Body of pancreas (tissue), 4 donors: Measurements from ENCODE around the gene CUEDC1. TPM values are rescaled to one million over a fixed set of nuclear protein-coding genes. Genes with fewer than 3 reads are reported as not detected.

Experiments
- ATAC-seq: fragments of 150-250 bp; one replicate; pipeline ENCODE4 v1.9.1; 2016
- DNase-seq, 4 donors: peaks; one replicate each; pipeline ENCODE4 v3.0.0-alpha.2; 2019
- H3K27ac ChIP-seq, 4 donors: fragments of 200-600 bp; sonication (generic); 1 replicate in 3 of 4; 2 replicates in 1 of 4; pipeline versions ENCODE4 v1.5.1 to v1.6.1; 2016 to 2019; ENCODE audit warnings: mild to moderate bottlenecking in 1 of 4, mixed read lengths in 1 of 4, moderate library complexity in 1 of 4
- H3K27me3 ChIP-seq, 2 donors: fragments of 200-600 bp; sonication (generic); one replicate each; pipeline ENCODE4 v1.6.0; 2016; ENCODE audit warnings: mild to moderate bottlenecking in 1 of 2
- H3K36me3 ChIP-seq, 2 donors: fragments of 200-600 bp; sonication (generic); replicated peaks in 1 of 2; 2 replicates each; pipeline ENCODE4 v1.5.1; 2016; ENCODE audit warnings: low read depth in 2 of 2; ENCODE audit not compliant: insufficient read depth in 1 of 2
- H3K4me1 ChIP-seq: fragments of 200-600 bp; sonication (generic); one replicate; pipeline ENCODE4 v1.6.0; 2016
- H3K4me3 ChIP-seq, 2 donors: fragments of 200-600 bp; sonication (generic); 1 replicate in 1 of 2; 2 replicates in 1 of 2; pipeline ENCODE4 v1.5.1; 2016 to 2019
- H3K9me3 ChIP-seq, 3 donors: fragments of 200-600 bp; sonication (generic); 1 replicate in 2 of 3; 2 replicates in 1 of 3; pipeline ENCODE4 v1.5.1; 2016
- CTCF ChIP-seq, 7 experiments: fragments of 450-650 bp in 4 of 7; fragments of 200-600 bp in 3 of 7; sonication (generic) in 3 of 7; IDR thresholded peaks; one replicate each; pipeline ENCODE4 v1.5.1; 2016 to 2019; ENCODE audit warnings: antibody characterized with exemption in 7 of 7
- POLR2A ChIP-seq, 3 donors: fragments of 450-650 bp; IDR thresholded peaks; one replicate each; pipeline ENCODE4 v1.6.1; 2016; ENCODE audit warnings: antibody characterized with exemption in 3 of 3, mild to moderate bottlenecking in 2 of 3
- WGBS, 2 donors: methylation state at CpG; one replicate each; pipeline ENCODE4 v1.1.5; 2017; 5-methylcytosine and 5-hydroxymethylcytosine counted together
- intact Hi-C: fragments of 100-400 bp; cut with DNase I; formaldehyde crosslinking; loops from one replicate; pipeline ENCODE4 v1.15.1; 2023
- total RNA-seq, 2 donors: library from RNA; depleted of rRNA; stranded (reverse); fragments of >200 nt; gene quantifications; one replicate each; pipeline ENCODE4 v1.1.0, GENCODE V29; 2016

The CUEDC1 gene
- total RNA-seq, 2 donors from 2014 or later, result 35.8 to 48.1 TPM

- H3K36me3 ChIP-seq, result no peaks in the 10 kb centered on the region
- H3K27me3 ChIP-seq, result no peaks in the 10 kb centered on the region
- no peaks in the 10 kb centered on the region for H3K9me3 ChIP-seq
- no peak overlapping the region for H3K4me3 ChIP-seq
- DNase-seq (no peak), ATAC-seq (no peak)
- H3K4me1 ChIP-seq, result peaks cover 37% of the 10 kb centered on the region
- TF ChIP-seq CTCF (IDR thresholded peaks at IDR 0.05) (no peak), POLR2A (IDR thresholded peaks at IDR 0.05) (no peak)
- WGBS, 2 donors, result 45 to 58% methylated on average over 2 of the region's 2 CpGs
- intact Hi-C loops, result loop anchor here (5.0 kb wide), 1 partner anchor 133 kb away; no protein-coding TSS in a partner anchor
- H3K27ac ChIP-seq, result peak overlapping the region in 2 of 4 donors; percentile 94 to 97
Measured at GRCh38 chr17:57990037-57990436, 34.8 kb upstream of the CUEDC1 start.

GRCh38 chr17:57988301-57989250, 33.4 kb upstream of the CUEDC1 start:
- Histone ChIP-seq H3K9me3 (no peaks in the 10 kb centered on the region), H3K4me1 (peaks cover 48% of the 10 kb centered on the region), H3K36me3 (no peaks in the 10 kb centered on the region), H3K27me3 (no peaks in the 10 kb centered on the region), H3K27ac (peak overlapping the region; percentile 94 to 99 (median 96)), H3K4me3 (peak overlapping the region; percentile 49 to 60)
- 0 to 1% methylated on average over 25 to 28 of the region's 54 CpGs for WGBS, 2 donors
- intact Hi-C loops, result no loop called here
- DNase-seq (peak; percentile 74 to 76 (median 75)), ATAC-seq (peak; percentile 84)
- peak; percentile 40 to 84 (median 75) for TF ChIP-seq POLR2A (IDR thresholded peaks at IDR 0.05)
- TF ChIP-seq CTCF (IDR thresholded peaks at IDR 0.05), result no peak

- H3K36me3 ChIP-seq, result no peaks in the 10 kb centered on the region
- H3K27ac ChIP-seq, result peak within 1 kb of the TSS; percentile 94 to 99 (median 96)
- H3K4me1 ChIP-seq, result peaks cover 53% of the 10 kb centered on the region
- H3K27me3 ChIP-seq, result no peaks in the 10 kb centered on the region
- H3K9me3 ChIP-seq, result no peaks in the 10 kb centered on the region
- TF ChIP-seq POLR2A (IDR thresholded peaks at IDR 0.05) (peak in 2 of 3 donors; percentile 48 to 57), CTCF (IDR thresholded peaks at IDR 0.05) (no peak)
- DNase-seq (peak; percentile 75 to 79 (median 78)), ATAC-seq (peak; percentile 83)
- intact Hi-C loops, result no loop called here
- 0% methylated on average over 5 to 45 of the region's 74 CpGs for WGBS, 2 donors
- peak within 1 kb of the TSS; percentile 49 to 67 for H3K4me3 ChIP-seq
Measured at GRCh38 chr17:57987581-57988300, 32.5 kb upstream of the CUEDC1 start, which contains the start of gene VEZF1. VEZF1 (minus strand) TSS chr17:57988254; CDS start chr17:57988111, 143 bp downstream.

GRCh38 chr17:57986841-57987580, 31.8 kb upstream of the CUEDC1 start:
- intact Hi-C loops, result no loop called here
- ATAC-seq, result peak; percentile 40
- WGBS, 2 donors, result 0 to 1% methylated on average over 38 of the region's 38 CpGs
- TF ChIP-seq POLR2A (IDR thresholded peaks at IDR 0.05), result peak in 2 of 3 donors; percentile 15 to 29
- TF ChIP-seq CTCF (IDR thresholded peaks at IDR 0.05), result no peak
- Histone ChIP-seq H3K27ac (peak overlapping the region; percentile 94 to 99 (median 96)), H3K9me3 (no peaks in the 10 kb centered on the region), H3K4me1 (peaks cover 60% of the 10 kb centered on the region), H3K36me3 (no peaks in the 10 kb centered on the region), H3K4me3 (peak overlapping the region; percentile 43 to 67), H3K27me3 (no peaks in the 10 kb centered on the region)
- peak; percentile 48 to 57 (median 53) for DNase-seq
